ENCODE results near the gene BRMS1L. TPM values are rescaled to one million over a fixed set of nuclear protein-coding genes. Genes with fewer than 3 reads are reported as not detected.
A peak's percentile ranks its signal among the peaks of the same experiment; 100 is the strongest.

Gene BRMS1L
- total and polyA plus RNA-seq, 2 of the 13 experiments (the other 11 are each of a cell fraction or from before 2014, with no cell fraction given), result 21.1 to 23.8 TPM

GRCh38 chr14:35808638-35809563, 17.2 kb upstream of the BRMS1L start, which contains the start of gene RALGAPA1 (continued):
- TF ChIP-seq SALL2 (CRISPR knock-in tag; IDR thresholded peaks at IDR 0.05) (peak; percentile 100), HNF4A (CRISPR knock-in tag; IDR thresholded peaks at IDR 0.05) (peak; percentile 50), SRY (CRISPR knock-in tag; IDR thresholded peaks at IDR 0.05) (peak; percentile 87; the same call in 1 of the 2 replicates), CTCF (CRISPR knock-in tag; IDR thresholded peaks at IDR 0.05) (peak; percentile 84), SPEN (CRISPR knock-in tag; IDR thresholded peaks at IDR 0.05; ENCODE audit: low read depth) (peak; percentile 92), ZNF446 (CRISPR knock-in tag; IDR thresholded peaks at IDR 0.05) (peak; percentile 97), HCFC1 (IDR thresholded peaks at IDR 0.05; ENCODE audit: low read depth, low read length) (peak; percentile 45), AFF4 (CRISPR knock-in tag; IDR thresholded peaks at IDR 0.05) (peak; percentile 92), ZNF318 (CRISPR knock-in tag; IDR thresholded peaks at IDR 0.05) (peak; percentile 62), ZNF83 (CRISPR knock-in tag; IDR thresholded peaks at IDR 0.05; ENCODE audit: borderline replicate concordance) (peak; percentile 91; the same call in 1 of the 2 replicates), EED (CRISPR knock-in tag; IDR thresholded peaks at IDR 0.05) (peak; percentile 99), ZNF639 (CRISPR knock-in tag; conservative IDR thresholded peaks at IDR 0.05) (peak; percentile 61; the same call in 1 of the 2 replicates), ZNF317 (CRISPR knock-in tag; IDR thresholded peaks at IDR 0.05) (peak; percentile 35; the same call in 1 of the 2 replicates)

Data from HepG2 (cell line).